GM12873 (cell line): ENCODE measurements around the gene CTNNAL1.

Source experiments
- TF ChIP-seq, protein P1 (sequence below): IDR thresholded peaks from 2 replicates; pipeline ENCODE4 v1.5.1; 2012; ENCODE audit warnings: low read depth, mild to moderate bottlenecking, moderate library complexity, low read length, control low read depth; ENCODE audit not compliant: insufficient read depth; ENCODE audit errors: missing control alignments

CTNNAL1 gene

DNA sequence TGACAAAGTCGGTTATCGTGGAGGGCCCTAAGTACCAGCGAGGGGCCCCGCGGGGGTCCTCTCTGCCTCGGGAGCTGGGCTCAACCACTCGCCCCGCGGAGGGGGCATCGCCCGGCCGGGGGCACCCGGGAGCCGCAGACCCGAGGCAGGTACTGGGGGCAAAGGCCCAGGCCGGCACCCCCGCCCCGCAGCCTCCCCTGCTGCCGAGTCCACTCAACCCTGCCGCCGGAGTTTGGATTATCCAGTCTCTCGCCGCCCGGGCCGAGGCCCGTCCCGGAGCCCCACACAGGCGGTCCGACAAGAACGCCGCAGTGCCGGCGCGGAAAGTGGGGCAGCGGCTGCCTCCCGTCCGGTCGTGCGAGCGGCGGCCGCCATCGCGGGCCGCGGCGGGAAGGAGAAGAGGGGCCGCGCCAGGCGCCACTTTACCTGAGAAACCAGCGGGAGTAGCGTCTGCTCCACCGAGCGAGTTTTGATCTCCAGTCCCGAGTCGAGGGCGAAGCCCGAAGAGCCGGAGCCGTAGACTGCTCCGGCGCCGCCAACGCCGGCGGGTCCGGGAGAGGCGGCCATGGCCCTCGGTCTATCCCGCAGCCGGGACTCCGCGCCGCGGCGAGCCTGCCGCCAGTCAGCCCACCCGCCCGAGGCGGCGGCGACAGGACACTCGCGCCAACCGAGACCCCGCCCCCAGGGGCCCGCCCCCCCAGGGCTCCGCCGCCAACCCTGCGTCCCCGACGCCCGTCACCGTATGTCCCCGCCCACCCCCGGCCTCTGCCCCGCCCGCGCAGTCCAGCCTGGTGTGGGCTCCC, at the start of gene CTNNAL1:
Gene CTNNAL1, minus strand, starts transcription at position 624 of the 803 bp plus-strand sequence. Its CDS starts 57 bp downstream, at position 567.
- TF ChIP-seq, protein P1, sequence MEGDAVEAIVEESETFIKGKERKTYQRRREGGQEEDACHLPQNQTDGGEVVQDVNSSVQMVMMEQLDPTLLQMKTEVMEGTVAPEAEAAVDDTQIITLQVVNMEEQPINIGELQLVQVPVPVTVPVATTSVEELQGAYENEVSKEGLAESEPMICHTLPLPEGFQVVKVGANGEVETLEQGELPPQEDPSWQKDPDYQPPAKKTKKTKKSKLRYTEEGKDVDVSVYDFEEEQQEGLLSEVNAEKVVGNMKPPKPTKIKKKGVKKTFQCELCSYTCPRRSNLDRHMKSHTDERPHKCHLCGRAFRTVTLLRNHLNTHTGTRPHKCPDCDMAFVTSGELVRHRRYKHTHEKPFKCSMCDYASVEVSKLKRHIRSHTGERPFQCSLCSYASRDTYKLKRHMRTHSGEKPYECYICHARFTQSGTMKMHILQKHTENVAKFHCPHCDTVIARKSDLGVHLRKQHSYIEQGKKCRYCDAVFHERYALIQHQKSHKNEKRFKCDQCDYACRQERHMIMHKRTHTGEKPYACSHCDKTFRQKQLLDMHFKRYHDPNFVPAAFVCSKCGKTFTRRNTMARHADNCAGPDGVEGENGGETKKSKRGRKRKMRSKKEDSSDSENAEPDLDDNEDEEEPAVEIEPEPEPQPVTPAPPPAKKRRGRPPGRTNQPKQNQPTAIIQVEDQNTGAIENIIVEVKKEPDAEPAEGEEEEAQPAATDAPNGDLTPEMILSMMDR = no peak

DNA sequence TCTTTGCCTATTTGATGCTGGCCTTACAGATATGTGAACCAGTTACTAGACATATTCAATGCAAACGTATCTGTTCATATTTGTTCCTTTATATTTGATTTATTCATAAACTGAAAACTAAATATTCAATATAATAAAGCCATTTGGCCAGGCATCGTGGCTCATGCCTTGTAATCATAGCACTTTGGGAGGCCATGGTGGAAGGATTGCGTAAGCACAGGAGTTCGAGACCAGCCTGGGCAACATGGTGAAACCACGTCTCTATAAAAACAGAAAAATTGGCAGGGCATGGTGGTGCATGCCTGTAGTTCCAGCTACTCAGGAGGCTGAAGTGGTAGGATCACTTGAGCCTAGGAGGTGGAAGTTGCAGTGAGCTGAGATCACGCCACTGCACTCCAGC, 49.2 kb upstream of the CTNNAL1 start:
- TF ChIP-seq, protein P1 = no peak

DNA sequence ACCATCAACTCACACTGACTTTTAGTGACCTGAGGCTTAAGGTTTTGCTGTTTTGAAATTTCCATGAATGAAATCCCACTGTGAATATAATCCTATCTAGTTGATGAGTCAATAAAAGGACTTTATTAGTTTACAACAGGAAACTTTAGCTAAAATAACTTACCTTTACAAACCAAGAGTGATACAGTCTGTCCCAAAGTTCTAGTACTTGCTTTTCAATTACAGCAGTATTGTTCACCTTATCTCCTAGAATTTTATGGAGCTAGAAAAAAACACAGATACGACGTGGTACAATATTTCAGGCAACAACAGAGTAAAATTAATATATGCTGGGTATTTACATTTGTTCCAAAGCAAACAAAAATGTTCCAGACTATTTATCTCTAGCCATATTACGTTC, 46.9 kb upstream of the CTNNAL1 start:
- TF ChIP-seq, protein P1 = no peak

GRCh38 chr9:109052416-109052815, 39.1 kb upstream of the CTNNAL1 start:
- TF ChIP-seq, protein P1 = no peak

DNA sequence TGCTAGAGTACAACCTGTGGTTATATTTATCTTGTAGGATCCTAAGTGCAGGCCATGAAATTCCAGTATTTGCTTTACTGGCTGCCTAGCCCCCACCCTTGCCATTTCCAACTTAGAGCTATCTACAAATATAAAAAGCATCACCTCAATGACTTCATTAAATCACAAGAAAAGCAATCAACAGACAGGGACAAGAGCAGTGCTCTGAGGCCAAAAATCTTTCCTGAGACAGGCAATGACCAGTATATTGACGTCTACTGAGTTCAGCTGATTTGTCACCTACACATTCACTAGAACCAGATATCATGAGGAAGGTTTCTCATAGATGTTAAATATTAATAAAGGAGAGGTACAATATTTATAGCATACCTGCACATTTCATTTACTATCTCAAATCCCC, 38.4 kb upstream of the CTNNAL1 start:
- TF ChIP-seq, protein P1 = no peak

DNA sequence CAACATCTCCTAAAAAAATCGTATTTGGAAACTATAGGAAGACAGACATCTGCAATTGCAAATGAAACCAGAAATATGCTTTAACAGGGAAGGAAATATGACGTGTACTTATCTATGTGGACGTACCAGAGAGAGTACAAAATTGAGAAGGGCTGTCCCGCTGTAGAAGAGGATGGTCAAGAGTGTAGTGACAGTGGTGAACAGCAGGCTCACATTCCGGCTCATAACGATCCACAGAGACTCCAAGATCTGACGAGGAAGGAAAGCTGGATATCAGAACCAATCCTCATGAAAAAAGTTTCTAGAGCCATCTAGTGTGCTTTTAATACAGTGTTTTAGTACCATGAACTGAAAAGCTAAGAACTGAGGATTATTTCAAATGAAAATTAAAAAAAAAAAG, 37.1 kb upstream of the CTNNAL1 start:
- TF ChIP-seq, protein P1 = no peak

GRCh38 chr9:109048822-109049221, 35.5 kb upstream of the CTNNAL1 start:
- TF ChIP-seq, protein P1 = no peak
